ENCODE results near the gene MMAB. TPM values are rescaled to one million over a fixed set of nuclear protein-coding genes. Genes with fewer than 3 reads are reported as not detected.

The MMAB gene
- total and polyA plus RNA-seq, 2 donors (not counting 3 experiments of a cell fraction or from before 2014, with no cell fraction given), result 39.1 to 46.0 TPM

DNA sequence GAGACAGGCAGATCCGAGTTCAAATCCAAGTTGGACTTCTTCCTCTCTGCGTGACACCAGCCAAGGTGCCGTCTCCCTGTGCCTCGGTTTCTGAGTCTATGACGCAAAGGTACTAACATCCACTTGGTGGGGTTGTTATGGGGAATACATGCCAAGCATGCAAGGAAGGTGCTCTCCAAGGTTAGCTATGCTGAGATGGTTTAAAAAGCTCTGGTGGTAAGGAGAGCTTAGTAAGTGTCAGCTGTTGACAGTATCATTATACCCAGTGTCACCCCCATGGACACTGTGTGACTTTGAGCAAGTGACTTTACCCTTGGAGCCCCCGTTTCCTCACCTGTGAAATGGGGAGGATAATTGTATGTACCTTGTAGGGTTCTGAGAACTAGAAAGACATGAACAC is 22.2 kb downstream of the MMAB start:
- Histone ChIP-seq H3K9me3 (replicated peaks; ENCODE audit: control insufficient read depth, insufficient read depth, low read length) (no peaks in the 10 kb centered on the region), H3K27ac (ENCODE audit: insufficient read depth, low read depth, low read length) (no peak overlapping the region), H3K4me1 (ENCODE audit: control insufficient read depth, extremely low read depth, insufficient read depth, low read length) (no peaks in the 10 kb centered on the region), H2AFZ (ENCODE audit: low read depth, low read length) (no peak overlapping the region), H3K9ac (replicated peaks; ENCODE audit: extremely low read depth, insufficient read depth, low read length) (no peak overlapping the region), H3K27me3 (ENCODE audit: control insufficient read depth in 2 of 2, insufficient read depth in 2 of 2, low read length in 2 of 2) (peaks cover 0 to 2% of the 10 kb centered on the region in 2 experiments), H4K20me1 (replicated peaks; ENCODE audit: control insufficient read depth, extremely low read depth, insufficient read depth, low read length) (no peaks in the 10 kb centered on the region), H3K4me2 (ENCODE audit: insufficient read depth, low read length) (no peak overlapping the region), H3K4me3 (replicated peaks in 1 of 3; ENCODE audit: insufficient read depth in 1 of 3, low read depth in 1 of 3, low read length in 3 of 3) (no peak overlapping the region), H3K79me2 (ENCODE audit: control insufficient read depth, insufficient read depth, low read length) (no peaks in the 10 kb centered on the region), H3K36me3 (ENCODE audit: control insufficient read depth in 2 of 2, extremely low read depth in 1 of 2, insufficient read depth in 2 of 2, low read length in 2 of 2) (no peaks in the 10 kb centered on the region), H3K9me1 (replicated peaks; ENCODE audit: control insufficient read depth, extremely low read depth, insufficient read depth, low read length) (no peaks in the 10 kb centered on the region)
- FAIRE-seq, result no peak
- dilution Hi-C loops (cut with MboI; ENCODE audit: extremely low pct_ligation_motif_present, low sequenced_read_pairs), result no loop called here
- DNase-seq (ENCODE audit: low read depth, low spot score), result no peak
- intact Hi-C loops (cut with micrococcal nuclease), result no loop called here
- ChIA-PET POLR2A (no interaction called here), CTCF (interaction anchor here (1.1 to 2.7 kb wide), 2 partner anchors 32 to 123 kb away, joined by 5 to 17 read pairs; no protein-coding TSS in a partner anchor)
- TF ChIP-seq JUN (IDR thresholded peaks at IDR 0.05; ENCODE audit: borderline replicate concordance, insufficient read depth, insufficient read length, low read depth) (no peak), POLR2AphosphoS5 (IDR thresholded peaks at IDR 0.05; ENCODE audit: insufficient read depth, low read depth, low read length) (no peak), EZH2 (IDR thresholded peaks at IDR 0.05; ENCODE audit: borderline replicate concordance, low read depth, low read length, severe bottlenecking) (no peak)
- TF ChIP-seq, protein P1, sequence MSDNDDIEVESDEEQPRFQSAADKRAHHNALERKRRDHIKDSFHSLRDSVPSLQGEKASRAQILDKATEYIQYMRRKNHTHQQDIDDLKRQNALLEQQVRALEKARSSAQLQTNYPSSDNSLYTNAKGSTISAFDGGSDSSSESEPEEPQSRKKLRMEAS (IDR thresholded peaks at IDR 0.05; ENCODE audit: insufficient read depth, insufficient read length), result no peak
- BruUV-seq (replicated peaks), result no TSS peak

DNA sequence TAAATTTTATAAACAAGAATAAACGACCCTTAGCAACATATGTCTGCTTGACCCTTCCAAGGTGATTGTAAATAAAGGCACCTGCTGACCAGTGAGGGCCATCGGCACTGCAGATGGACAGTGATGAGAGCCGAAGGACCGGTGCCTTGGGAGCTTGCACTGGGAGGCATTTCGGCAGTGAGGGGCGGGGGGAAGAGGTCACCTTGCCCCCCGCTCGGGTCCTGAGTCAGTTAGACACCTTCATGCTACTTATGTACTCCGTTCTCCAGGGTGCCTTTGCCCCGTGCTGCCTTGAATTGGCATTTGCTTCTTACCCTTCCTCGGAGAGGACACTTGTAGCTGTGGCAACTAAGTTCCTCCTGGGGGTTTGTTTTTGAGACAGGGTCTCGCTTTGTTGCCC is 23.0 kb downstream of the MMAB start:
- dilution Hi-C loops (cut with MboI; ENCODE audit: extremely low pct_ligation_motif_present, low sequenced_read_pairs), result no loop called here
- H3K79me2 ChIP-seq (ENCODE audit: control insufficient read depth, insufficient read depth, low read length), result no peaks in the 10 kb centered on the region
- intact Hi-C loops (cut with micrococcal nuclease), result no loop called here
- FAIRE-seq (no peak), DNase-seq (ENCODE audit: low read depth, low spot score) (no peak)
- H3K4me2 ChIP-seq (ENCODE audit: insufficient read depth, low read length), result no peak overlapping the region
- no peak overlapping the region for H3K9ac ChIP-seq (replicated peaks; ENCODE audit: extremely low read depth, insufficient read depth, low read length)
- H3K4me3 ChIP-seq (replicated peaks in 1 of 3; ENCODE audit: insufficient read depth in 1 of 3, low read depth in 1 of 3, low read length in 3 of 3), result no peak overlapping the region
- no peak overlapping the region for H2AFZ ChIP-seq (ENCODE audit: low read depth, low read length)
- POLR2A ChIA-PET, result no interaction called here
- TF ChIP-seq MYC (IDR thresholded peaks at IDR 0.05; ENCODE audit: low read depth, low read length) (no peak), POLR2A (IDR thresholded peaks at IDR 0.05; ENCODE audit: low read depth, low read length) (no peak), POLR2AphosphoS5 (IDR thresholded peaks at IDR 0.05; ENCODE audit: insufficient read depth, low read depth, low read length) (no peak), EZH2 (IDR thresholded peaks at IDR 0.05; ENCODE audit: borderline replicate concordance, low read depth, low read length, severe bottlenecking) (no peak), JUN (IDR thresholded peaks at IDR 0.05; ENCODE audit: borderline replicate concordance, insufficient read depth, insufficient read length, low read depth) (no peak), GATA2 (IDR thresholded peaks at IDR 0.05; ENCODE audit: insufficient read depth, insufficient read length, low read depth, low read length) (no peak), FOS (IDR thresholded peaks at IDR 0.05; ENCODE audit: borderline replicate concordance, insufficient read depth, low read length) (no peak)
- TF ChIP-seq, protein P2, sequence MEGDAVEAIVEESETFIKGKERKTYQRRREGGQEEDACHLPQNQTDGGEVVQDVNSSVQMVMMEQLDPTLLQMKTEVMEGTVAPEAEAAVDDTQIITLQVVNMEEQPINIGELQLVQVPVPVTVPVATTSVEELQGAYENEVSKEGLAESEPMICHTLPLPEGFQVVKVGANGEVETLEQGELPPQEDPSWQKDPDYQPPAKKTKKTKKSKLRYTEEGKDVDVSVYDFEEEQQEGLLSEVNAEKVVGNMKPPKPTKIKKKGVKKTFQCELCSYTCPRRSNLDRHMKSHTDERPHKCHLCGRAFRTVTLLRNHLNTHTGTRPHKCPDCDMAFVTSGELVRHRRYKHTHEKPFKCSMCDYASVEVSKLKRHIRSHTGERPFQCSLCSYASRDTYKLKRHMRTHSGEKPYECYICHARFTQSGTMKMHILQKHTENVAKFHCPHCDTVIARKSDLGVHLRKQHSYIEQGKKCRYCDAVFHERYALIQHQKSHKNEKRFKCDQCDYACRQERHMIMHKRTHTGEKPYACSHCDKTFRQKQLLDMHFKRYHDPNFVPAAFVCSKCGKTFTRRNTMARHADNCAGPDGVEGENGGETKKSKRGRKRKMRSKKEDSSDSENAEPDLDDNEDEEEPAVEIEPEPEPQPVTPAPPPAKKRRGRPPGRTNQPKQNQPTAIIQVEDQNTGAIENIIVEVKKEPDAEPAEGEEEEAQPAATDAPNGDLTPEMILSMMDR (IDR thresholded peaks at IDR 0.05; ENCODE audit: extremely low read depth in 1 of 2, insufficient read depth in 1 of 2, low read depth in 1 of 2, low read length in 2 of 2), result no peak
- TF ChIP-seq, protein P1 (IDR thresholded peaks at IDR 0.05; ENCODE audit: insufficient read depth, insufficient read length), result no peak
- H3K27ac ChIP-seq (ENCODE audit: insufficient read depth, low read depth, low read length), result no peak overlapping the region
- BruUV-seq (replicated peaks), result no TSS peak
- no peaks in the 10 kb centered on the region for H3K9me1 ChIP-seq (replicated peaks; ENCODE audit: control insufficient read depth, extremely low read depth, insufficient read depth, low read length)
- CTCF ChIA-PET, result no interaction called here
- no peaks in the 10 kb centered on the region for H3K9me3 ChIP-seq (replicated peaks; ENCODE audit: control insufficient read depth, insufficient read depth, low read length)
- no peaks in the 10 kb centered on the region for H4K20me1 ChIP-seq (replicated peaks; ENCODE audit: control insufficient read depth, extremely low read depth, insufficient read depth, low read length)
- peaks cover 0 to 2% of the 10 kb centered on the region in 2 experiments for H3K27me3 ChIP-seq (ENCODE audit: control insufficient read depth in 2 of 2, insufficient read depth in 2 of 2, low read length in 2 of 2)
- H3K36me3 ChIP-seq (ENCODE audit: control insufficient read depth in 2 of 2, extremely low read depth in 1 of 2, insufficient read depth in 2 of 2, low read length in 2 of 2), result no peaks in the 10 kb centered on the region
- peaks cover 1% of the 10 kb centered on the region for H3K4me1 ChIP-seq (ENCODE audit: control insufficient read depth, extremely low read depth, insufficient read depth, low read length)

Data from endothelial cell of umbilical vein (primary cell).